Nephron (organoid): ENCODE data around the gene AP3M1.

Experiments
- H3K27ac Mint-ChIP-seq, 3 experiments: 2 replicates each; pipeline ENCODE4 v1.8.0; 2020; ENCODE audit warnings: mixed read lengths in 3 of 3, mild to moderate bottlenecking in 2 of 3, moderate library complexity in 1 of 3
- H3K27me3 Mint-ChIP-seq: 2 replicates; pipeline ENCODE4 v1.8.0; 2021; ENCODE audit warnings: low read depth, mild to moderate bottlenecking, moderate library complexity, mixed read lengths
- H3K36me3 Mint-ChIP-seq: 2 replicates; pipeline ENCODE4 v1.8.0; 2020; ENCODE audit warnings: low read depth, mixed read lengths
- H3K4me1 Mint-ChIP-seq: 2 replicates; pipeline ENCODE4 v1.8.0; 2020; ENCODE audit warnings: mixed read lengths
- H3K4me3 Mint-ChIP-seq, 3 experiments: 2 replicates each; pipeline ENCODE4 v1.8.0; 2020; ENCODE audit warnings: mild to moderate bottlenecking in 3 of 3, mixed read lengths in 3 of 3, moderate library complexity in 2 of 3
- H3K9me3 Mint-ChIP-seq: 2 replicates; pipeline ENCODE4 v1.8.0; 2020; ENCODE audit warnings: mixed read lengths
- TF ChIP-seq, protein P1 (sequence below), 3 experiments: fragments of 200-600 bp; sonication (generic); IDR thresholded peaks; one replicate each; pipeline ENCODE4 v1.5.0; 2021; ENCODE audit warnings: antibody characterized with exemption in 3 of 3; ENCODE audit not compliant: unreplicated experiment in 3 of 3

Gene AP3M1

DNA sequence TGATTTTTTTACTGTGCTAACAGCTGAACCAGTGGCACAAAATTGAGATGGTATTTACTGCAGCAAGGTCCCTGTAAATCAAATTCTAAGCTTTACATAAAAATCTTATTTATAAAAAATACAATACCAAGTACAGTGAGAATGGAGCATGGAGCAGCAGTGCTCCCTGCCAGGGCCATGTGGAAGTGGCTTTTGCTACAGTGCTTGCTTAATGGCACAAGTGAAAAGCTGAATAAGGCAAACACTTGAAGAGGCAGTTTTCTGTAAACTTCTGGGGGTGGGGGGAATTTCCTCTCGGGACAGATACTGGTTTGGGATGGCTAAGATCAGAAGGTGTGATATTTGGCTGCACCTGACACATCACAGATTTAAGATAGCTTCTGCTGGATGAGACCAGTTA, 27.5 kb downstream of the AP3M1 start:
- Mint-ChIP-seq H3K4me3 (no peak overlapping the region), H3K4me1 (peaks cover 23% of the 10 kb centered on the region), H3K27me3 (no peaks in the 10 kb centered on the region), H3K36me3 (peaks cover 76% of the 10 kb centered on the region), H3K9me3 (no peaks in the 10 kb centered on the region), H3K27ac (no peak overlapping the region)
- TF ChIP-seq, protein P1, sequence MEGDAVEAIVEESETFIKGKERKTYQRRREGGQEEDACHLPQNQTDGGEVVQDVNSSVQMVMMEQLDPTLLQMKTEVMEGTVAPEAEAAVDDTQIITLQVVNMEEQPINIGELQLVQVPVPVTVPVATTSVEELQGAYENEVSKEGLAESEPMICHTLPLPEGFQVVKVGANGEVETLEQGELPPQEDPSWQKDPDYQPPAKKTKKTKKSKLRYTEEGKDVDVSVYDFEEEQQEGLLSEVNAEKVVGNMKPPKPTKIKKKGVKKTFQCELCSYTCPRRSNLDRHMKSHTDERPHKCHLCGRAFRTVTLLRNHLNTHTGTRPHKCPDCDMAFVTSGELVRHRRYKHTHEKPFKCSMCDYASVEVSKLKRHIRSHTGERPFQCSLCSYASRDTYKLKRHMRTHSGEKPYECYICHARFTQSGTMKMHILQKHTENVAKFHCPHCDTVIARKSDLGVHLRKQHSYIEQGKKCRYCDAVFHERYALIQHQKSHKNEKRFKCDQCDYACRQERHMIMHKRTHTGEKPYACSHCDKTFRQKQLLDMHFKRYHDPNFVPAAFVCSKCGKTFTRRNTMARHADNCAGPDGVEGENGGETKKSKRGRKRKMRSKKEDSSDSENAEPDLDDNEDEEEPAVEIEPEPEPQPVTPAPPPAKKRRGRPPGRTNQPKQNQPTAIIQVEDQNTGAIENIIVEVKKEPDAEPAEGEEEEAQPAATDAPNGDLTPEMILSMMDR (IDR thresholded peaks at IDR 0.05; ENCODE audit: unreplicated experiment in 3 of 3) = no peak

DNA sequence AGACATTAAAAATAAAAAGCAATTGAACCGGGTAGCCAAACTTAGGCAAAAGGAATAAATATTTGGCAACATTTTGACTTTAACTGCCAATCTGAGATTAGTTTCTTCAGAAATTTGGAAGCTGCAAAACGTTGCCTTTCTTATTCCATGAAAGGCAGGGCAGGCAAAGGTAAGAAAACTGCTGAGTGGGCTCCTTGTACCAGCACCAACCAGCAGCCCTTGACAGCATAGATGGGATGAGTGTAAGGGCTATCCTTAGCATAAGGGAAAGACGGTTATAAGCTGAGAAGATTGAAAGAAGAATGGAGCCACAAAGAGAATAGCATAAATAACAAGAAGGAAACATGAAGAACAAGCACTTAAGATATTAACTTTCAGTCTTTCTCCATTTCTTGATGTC, 28.6 kb downstream of the AP3M1 start:
- Mint-ChIP-seq H3K4me1 (peaks cover 23% of the 10 kb centered on the region), H3K27ac (no peak overlapping the region), H3K27me3 (no peaks in the 10 kb centered on the region), H3K4me3 (no peak overlapping the region), H3K9me3 (no peaks in the 10 kb centered on the region), H3K36me3 (peaks cover 82% of the 10 kb centered on the region)
- TF ChIP-seq, protein P1 (IDR thresholded peaks at IDR 0.05; ENCODE audit: unreplicated experiment in 3 of 3) = no peak

DNA sequence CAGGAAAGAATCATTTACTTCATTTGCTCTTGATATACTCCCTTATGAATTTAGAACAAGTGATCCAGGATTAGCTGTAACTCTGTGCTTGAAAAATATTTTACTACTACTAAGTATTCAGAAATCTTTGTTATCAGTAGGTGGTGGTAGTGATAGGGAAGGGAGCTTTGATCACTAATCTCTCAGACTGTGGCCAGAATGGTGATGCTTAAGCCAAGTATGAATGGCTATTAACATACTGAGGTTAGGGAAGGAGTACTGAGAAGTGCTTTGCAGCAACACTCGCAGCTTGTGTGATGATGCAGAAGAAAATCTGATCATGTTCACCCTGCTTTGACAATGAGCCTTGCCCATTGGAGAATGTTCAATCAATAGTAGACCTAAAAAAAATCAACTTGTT, 29.3 kb downstream of the AP3M1 start:
- Mint-ChIP-seq H3K9me3 (no peaks in the 10 kb centered on the region), H3K27ac (peak overlapping the region; percentile 3 to 36 (median 14)), H3K4me1 (peaks cover 23% of the 10 kb centered on the region), H3K4me3 (no peak overlapping the region), H3K36me3 (peaks cover 88% of the 10 kb centered on the region), H3K27me3 (no peaks in the 10 kb centered on the region)
- TF ChIP-seq, protein P1 (IDR thresholded peaks at IDR 0.05; ENCODE audit: unreplicated experiment in 3 of 3) = no peak

DNA sequence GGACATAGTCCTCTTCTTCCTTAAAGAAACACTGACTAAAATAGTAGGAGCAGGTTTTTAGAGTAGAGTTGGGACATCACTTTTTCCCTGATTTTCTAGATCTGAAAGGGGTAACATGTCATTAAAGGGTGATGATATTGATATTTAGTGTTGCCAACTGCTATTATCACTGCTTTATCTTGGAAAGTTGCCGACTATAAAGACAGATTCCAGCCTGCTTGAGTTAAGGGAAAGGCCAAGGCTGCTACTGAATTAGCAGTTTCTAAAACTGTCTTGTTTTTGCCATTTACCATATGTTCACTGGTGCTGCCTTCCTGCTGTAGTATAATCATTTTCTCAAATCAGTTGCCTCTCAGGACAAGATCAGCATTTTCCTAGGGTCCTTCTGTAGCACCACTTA, 29.7 kb downstream of the AP3M1 start:
- TF ChIP-seq, protein P1 (IDR thresholded peaks at IDR 0.05; ENCODE audit: unreplicated experiment in 3 of 3) = no peak
- H3K4me3 Mint-ChIP-seq = no peak overlapping the region
- H3K27me3 Mint-ChIP-seq = no peaks in the 10 kb centered on the region
- H3K27ac Mint-ChIP-seq = peak overlapping the region; percentile 3 to 36 (median 14)
- peaks cover 88% of the 10 kb centered on the region for H3K36me3 Mint-ChIP-seq
- no peaks in the 10 kb centered on the region for H3K9me3 Mint-ChIP-seq
- H3K4me1 Mint-ChIP-seq = peaks cover 23% of the 10 kb centered on the region

DNA sequence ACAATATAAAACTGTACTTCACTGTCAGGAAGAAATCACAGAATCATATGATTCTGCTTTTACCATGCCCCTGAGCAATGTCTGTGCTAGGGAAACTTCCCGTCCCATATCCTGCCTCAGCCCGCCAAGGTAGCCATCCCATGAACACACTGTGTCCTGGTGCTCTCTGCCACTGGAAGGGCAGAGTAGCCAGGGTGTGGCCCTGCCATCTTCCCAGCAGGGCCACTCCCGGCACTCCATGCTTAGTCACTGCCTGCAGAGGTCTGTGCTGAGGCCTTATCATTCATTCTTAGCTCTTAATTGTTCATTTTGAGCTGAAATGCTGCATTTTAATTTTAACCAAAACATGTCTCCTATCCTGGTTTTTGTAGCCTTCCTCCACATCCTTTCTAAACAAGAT, 31.8 kb downstream of the AP3M1 start:
- Mint-ChIP-seq H3K4me3 (no peak overlapping the region), H3K4me1 (peaks cover 23% of the 10 kb centered on the region), H3K27me3 (no peaks in the 10 kb centered on the region), H3K36me3 (peaks cover 91% of the 10 kb centered on the region), H3K27ac (peak overlapping the region; percentile 14 to 53 (median 46)), H3K9me3 (no peaks in the 10 kb centered on the region)
- TF ChIP-seq, protein P1 (IDR thresholded peaks at IDR 0.05; ENCODE audit: unreplicated experiment in 3 of 3) = no peak

DNA sequence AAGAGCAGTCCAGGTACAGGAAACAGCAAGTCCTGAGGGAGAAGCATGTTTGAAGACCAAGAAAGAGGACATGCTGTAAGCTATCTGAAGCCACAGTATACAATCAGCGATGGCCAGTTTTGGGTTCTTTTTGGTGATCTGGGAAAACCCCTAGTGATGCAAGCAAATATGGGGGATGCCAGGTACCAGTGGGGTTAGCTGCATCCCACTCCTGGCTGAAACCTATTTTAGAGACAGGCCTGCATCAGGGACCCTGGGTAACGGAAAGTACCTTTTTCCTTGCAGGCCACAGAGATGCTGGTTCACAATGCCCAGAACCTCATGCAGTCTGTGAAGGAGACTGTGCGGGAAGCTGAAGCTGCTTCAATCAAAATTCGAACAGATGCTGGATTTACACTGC, 32.9 kb downstream of the AP3M1 start:
- Mint-ChIP-seq H3K27ac (no peak overlapping the region), H3K27me3 (no peaks in the 10 kb centered on the region), H3K9me3 (no peaks in the 10 kb centered on the region), H3K4me3 (no peak overlapping the region), H3K36me3 (peaks cover 90% of the 10 kb centered on the region), H3K4me1 (peaks cover 23% of the 10 kb centered on the region)
- TF ChIP-seq, protein P1 (IDR thresholded peaks at IDR 0.05; ENCODE audit: unreplicated experiment in 3 of 3) = no peak
